ENCODE measurements around the gene CCDC33.

Gene CCDC33

DNA sequence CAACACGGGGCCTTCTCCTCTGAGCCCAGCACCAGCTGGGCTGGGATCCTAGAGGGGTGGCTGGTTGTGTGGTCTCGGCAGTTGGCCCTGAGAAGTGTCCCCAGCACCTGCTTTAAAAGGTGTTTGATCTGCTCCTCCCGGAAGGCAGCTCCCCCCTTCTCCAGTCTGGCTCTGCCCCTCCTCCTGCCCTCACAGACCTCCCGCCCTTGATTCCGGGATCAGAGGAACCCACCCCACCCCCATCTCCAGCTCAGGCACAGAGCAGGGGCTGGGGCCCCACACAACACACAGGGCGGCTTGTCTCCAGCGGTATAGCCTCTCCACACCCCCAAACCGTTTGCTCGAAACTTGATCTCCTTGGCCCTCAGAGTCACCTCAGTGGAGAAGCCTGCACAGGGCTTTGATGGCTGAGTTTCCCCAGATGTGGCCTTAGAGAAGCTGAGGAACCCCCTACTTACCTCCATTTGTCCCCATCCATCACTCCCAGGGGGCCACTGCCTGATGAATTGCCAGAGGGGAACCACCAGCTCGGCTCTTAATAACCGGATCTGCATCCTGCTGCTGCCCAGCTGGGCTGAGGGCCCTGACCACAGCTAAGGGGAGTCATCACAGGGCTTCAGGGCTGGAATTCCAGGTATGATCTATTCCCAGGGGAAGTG is 27.1 kb upstream of the CCDC33 start:
- Histone ChIP-seq H3K36me3 (no peaks in the 10 kb centered on the region), H3K9me3 (no peaks in the 10 kb centered on the region), H4K20me1 (no peaks in the 10 kb centered on the region), H3K27ac (no peak overlapping the region), H3K9ac (no peak overlapping the region), H3K27me3 (no peaks in the 10 kb centered on the region), H3K4me1 (peaks cover 42% of the 10 kb centered on the region), H3K4me3 (no peak overlapping the region), H3K4me2 (no peak overlapping the region; the same call in 1 of the 2 replicates)
- no peak for TF ChIP-seq Cebpa-rat (IDR thresholded peaks at IDR 0.05)

DNA sequence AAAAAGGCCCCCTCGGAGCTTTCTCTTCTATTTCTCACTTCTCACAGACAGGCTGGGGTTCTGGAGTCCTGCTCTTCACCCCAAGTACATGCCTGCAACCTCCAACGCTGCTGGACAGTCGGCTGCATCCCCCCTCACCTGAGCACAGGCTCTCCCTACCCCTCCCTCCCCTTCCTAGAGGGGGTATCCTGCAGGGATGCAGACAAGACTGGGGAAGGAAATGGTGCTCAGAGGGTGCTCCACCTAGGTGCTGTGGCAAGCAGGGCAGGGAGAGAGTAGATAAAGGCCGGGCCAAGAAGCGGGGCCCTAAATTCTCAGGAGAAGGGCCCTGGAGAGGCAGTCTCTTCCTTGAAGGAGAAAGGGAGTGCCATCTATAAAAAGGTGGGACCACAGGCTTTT is 26.6 kb upstream of the CCDC33 start:
- H3K4me3 ChIP-seq: no peak overlapping the region
- no peaks in the 10 kb centered on the region for H3K9me3 ChIP-seq
- no peaks in the 10 kb centered on the region for H3K36me3 ChIP-seq
- no peak for TF ChIP-seq Cebpa-rat (IDR thresholded peaks at IDR 0.05)
- no peak overlapping the region for H3K27ac ChIP-seq
- no peak overlapping the region; the same call in 1 of the 2 replicates for H3K4me2 ChIP-seq
- H3K27me3 ChIP-seq: no peaks in the 10 kb centered on the region
- H3K9ac ChIP-seq: no peak overlapping the region
- no peaks in the 10 kb centered on the region for H4K20me1 ChIP-seq
- peaks cover 42% of the 10 kb centered on the region for H3K4me1 ChIP-seq

DNA sequence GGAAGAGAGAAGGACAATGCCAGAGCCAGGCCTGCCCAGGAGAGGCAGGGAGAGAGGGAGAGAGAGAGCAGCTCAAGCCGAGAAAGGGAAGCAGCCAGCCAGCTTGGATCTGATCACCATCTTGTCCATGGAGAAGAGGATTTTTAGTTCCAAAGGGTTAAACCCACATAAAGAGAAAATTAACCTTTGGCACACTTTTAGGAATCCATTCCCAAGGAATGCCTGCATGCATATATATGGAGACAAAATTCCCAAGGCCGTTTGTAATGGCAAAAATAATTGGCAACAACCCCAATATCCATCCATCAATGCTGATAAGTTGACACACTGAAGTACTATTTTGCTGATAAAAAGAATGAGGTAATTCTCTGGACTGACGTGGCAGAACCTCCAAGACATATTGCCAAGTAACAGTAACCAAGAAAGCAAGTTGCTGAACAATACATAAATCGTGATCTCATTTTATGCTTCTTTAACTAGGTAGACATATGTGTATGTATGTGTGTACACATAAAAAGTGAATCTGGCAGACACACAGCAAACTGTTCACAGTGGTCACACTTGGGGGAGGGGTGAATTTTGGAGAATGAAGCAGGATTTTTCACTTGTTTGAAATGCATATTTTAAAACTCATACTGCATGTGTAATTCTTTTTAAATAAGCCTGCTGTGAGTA is 26.0 kb upstream of the CCDC33 start:
- Histone ChIP-seq H3K4me2 (no peak overlapping the region), H3K36me3 (no peaks in the 10 kb centered on the region), H4K20me1 (no peaks in the 10 kb centered on the region), H3K9ac (no peak overlapping the region), H3K4me1 (peaks cover 41% of the 10 kb centered on the region), H3K27ac (no peak overlapping the region), H3K4me3 (no peak overlapping the region), H3K9me3 (no peaks in the 10 kb centered on the region), H3K27me3 (no peaks in the 10 kb centered on the region)
- TF ChIP-seq Cebpa-rat (IDR thresholded peaks at IDR 0.05): no peak

DNA sequence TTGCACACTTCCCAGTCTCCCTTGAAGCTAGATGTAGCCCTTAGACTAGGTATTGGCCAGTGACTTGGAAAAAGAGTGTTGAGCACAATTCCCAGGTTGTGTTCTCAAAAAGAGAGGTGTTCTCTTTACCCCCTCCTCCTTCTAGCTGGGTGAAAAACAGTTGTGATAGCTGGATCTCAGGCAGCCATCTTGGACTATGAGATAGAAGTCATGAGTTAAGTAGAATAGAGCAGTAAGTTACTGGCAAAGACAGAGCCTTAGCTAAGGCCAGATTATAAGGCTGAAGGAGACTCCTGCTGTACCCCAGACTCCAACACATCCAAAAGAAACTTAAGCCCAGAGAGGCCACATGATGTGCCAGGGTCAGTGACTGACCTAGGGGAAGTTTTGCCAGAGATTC is 25.4 kb upstream of the CCDC33 start:
- no peaks in the 10 kb centered on the region for H3K27me3 ChIP-seq
- no peak overlapping the region for H3K9ac ChIP-seq
- no peak overlapping the region for H3K4me3 ChIP-seq
- no peak for TF ChIP-seq Cebpa-rat (IDR thresholded peaks at IDR 0.05)
- no peak overlapping the region for H3K27ac ChIP-seq
- no peaks in the 10 kb centered on the region for H3K36me3 ChIP-seq
- no peak overlapping the region for H3K4me2 ChIP-seq
- H3K9me3 ChIP-seq: no peaks in the 10 kb centered on the region
- no peaks in the 10 kb centered on the region for H4K20me1 ChIP-seq
- H3K4me1 ChIP-seq: peaks cover 35% of the 10 kb centered on the region

GRCh38 chr15:74211656-74212055 is 24.5 kb upstream of the CCDC33 start:
- Histone ChIP-seq H3K27me3 (no peaks in the 10 kb centered on the region), H3K36me3 (no peaks in the 10 kb centered on the region), H3K4me1 (peaks cover 34% of the 10 kb centered on the region), H3K27ac (no peak overlapping the region), H3K4me3 (no peak overlapping the region), H3K9me3 (no peaks in the 10 kb centered on the region), H3K4me2 (no peak overlapping the region), H3K9ac (no peak overlapping the region), H4K20me1 (no peaks in the 10 kb centered on the region)
- no peak for TF ChIP-seq Cebpa-rat (IDR thresholded peaks at IDR 0.05)

DNA sequence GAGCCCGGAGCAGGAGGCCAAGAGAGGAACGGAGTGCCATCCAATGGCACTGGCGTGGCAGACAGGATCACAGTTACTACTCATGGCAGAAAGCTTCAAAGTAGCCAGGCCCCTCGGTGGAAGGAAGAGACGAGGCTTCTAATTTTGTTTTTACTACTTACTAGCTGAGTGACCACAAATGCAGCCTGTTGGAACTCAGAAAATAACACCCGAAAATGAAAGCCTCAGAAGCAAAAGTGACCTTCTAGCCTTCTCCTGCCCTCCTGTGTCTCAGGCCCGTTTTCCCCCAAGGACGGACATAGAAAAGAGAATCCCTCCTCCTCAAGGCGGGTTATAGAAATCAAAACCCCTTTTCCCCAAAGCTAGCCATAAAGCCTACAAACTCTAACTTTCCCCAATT is 23.6 kb upstream of the CCDC33 start:
- Histone ChIP-seq H3K4me1 (peaks cover 34% of the 10 kb centered on the region), H3K4me3 (no peak overlapping the region), H3K27ac (no peak overlapping the region), H3K36me3 (no peaks in the 10 kb centered on the region), H3K27me3 (no peaks in the 10 kb centered on the region), H3K4me2 (0 out of 2 replicates have a peak overlapping the region, but pooled peaks have one; percentile 11), H4K20me1 (no peaks in the 10 kb centered on the region), H3K9me3 (no peaks in the 10 kb centered on the region), H3K9ac (no peak overlapping the region)
- no peak for TF ChIP-seq Cebpa-rat (IDR thresholded peaks at IDR 0.05)

DNA sequence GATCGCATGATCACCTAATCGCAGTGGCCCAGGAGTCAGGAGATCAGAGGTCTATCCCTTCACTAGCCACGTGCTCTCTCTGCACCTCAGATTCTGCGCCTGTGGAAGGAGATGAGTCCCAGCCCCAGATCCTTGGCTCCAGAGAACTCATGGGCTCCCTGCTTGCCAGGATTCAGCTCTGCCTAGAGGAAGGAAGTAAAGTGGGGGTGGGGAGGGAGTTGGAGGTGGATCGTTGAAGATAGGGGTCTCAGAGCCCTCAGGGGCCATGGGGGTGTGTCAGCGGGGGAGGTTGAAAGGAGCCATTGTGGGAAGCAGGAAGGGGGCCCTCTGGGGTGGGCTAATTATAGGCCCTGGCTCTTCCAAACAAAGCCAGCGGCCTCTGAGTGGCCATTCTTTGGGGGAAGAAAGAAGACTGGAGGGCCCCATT is 22.3 kb upstream of the CCDC33 start:
- no peaks in the 10 kb centered on the region for H3K27me3 ChIP-seq
- peak overlapping the region; percentile 16; the same call in 1 of the 2 replicates for H3K27ac ChIP-seq
- H4K20me1 ChIP-seq: no peaks in the 10 kb centered on the region
- no peak overlapping the region for H3K9ac ChIP-seq
- H3K36me3 ChIP-seq: no peaks in the 10 kb centered on the region
- no peak for TF ChIP-seq Cebpa-rat (IDR thresholded peaks at IDR 0.05)
- no peaks in the 10 kb centered on the region for H3K9me3 ChIP-seq
- H3K4me1 ChIP-seq: peaks cover 34% of the 10 kb centered on the region
- H3K4me3 ChIP-seq: no peak overlapping the region
- H3K4me2 ChIP-seq: peak overlapping the region; percentile 73

- H3K4me2 ChIP-seq: peak overlapping the region; percentile 73
- H3K27me3 ChIP-seq: no peaks in the 10 kb centered on the region
- H3K27ac ChIP-seq: peak overlapping the region; percentile 16; the same call in 1 of the 2 replicates
- no peaks in the 10 kb centered on the region for H4K20me1 ChIP-seq
- H3K4me3 ChIP-seq: no peak overlapping the region
- no peak for TF ChIP-seq Cebpa-rat (IDR thresholded peaks at IDR 0.05)
- no peak overlapping the region for H3K9ac ChIP-seq
- H3K4me1 ChIP-seq: peaks cover 28% of the 10 kb centered on the region
- H3K36me3 ChIP-seq: no peaks in the 10 kb centered on the region
- H3K9me3 ChIP-seq: no peaks in the 10 kb centered on the region
These were observed 21.7 kb upstream of the CCDC33 start for GRCh38 chr15:74214324-74215021.

GRCh38 chr15:74215958-74216357 is 20.2 kb upstream of the CCDC33 start:
- H3K27me3 ChIP-seq: no peaks in the 10 kb centered on the region
- no peak overlapping the region for H3K4me3 ChIP-seq
- no peak for TF ChIP-seq Cebpa-rat (IDR thresholded peaks at IDR 0.05)
- H3K4me1 ChIP-seq: peaks cover 28% of the 10 kb centered on the region
- no peak overlapping the region for H3K9ac ChIP-seq
- no peak overlapping the region for H3K4me2 ChIP-seq
- H3K36me3 ChIP-seq: no peaks in the 10 kb centered on the region
- no peaks in the 10 kb centered on the region for H3K9me3 ChIP-seq
- H4K20me1 ChIP-seq: no peaks in the 10 kb centered on the region
- no peak overlapping the region for H3K27ac ChIP-seq

DNA sequence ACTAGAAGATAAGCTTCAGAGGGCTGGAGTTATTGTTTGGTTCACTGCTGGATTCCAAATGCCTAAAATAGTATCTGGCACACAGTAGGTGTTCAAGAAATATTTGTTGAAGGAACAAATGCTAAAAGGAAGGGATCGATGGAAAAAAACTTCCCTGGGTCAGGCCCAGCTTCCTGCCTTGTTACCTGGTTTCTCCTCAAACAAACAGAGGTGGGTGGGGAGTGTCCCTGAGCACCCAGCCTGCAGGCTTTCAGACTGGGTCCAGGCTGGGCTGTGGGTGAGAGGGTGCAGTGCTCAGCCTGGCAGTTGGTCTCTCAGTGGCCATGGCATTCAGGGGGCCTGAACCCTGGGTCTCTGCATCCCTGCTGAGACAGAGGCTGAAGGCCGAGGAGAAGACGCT is 19.2 kb upstream of the CCDC33 start:
- no peak overlapping the region for H3K4me3 ChIP-seq
- no peaks in the 10 kb centered on the region for H4K20me1 ChIP-seq
- H3K4me2 ChIP-seq: no peak overlapping the region
- peaks cover 3% of the 10 kb centered on the region; the same call in 1 of the 2 replicates for H3K27me3 ChIP-seq
- TF ChIP-seq Cebpa-rat (IDR thresholded peaks at IDR 0.05): no peak
- H3K9me3 ChIP-seq: no peaks in the 10 kb centered on the region
- peaks cover 28% of the 10 kb centered on the region for H3K4me1 ChIP-seq
- no peak overlapping the region for H3K27ac ChIP-seq
- H3K9ac ChIP-seq: no peak overlapping the region
- H3K36me3 ChIP-seq: no peaks in the 10 kb centered on the region

All from BLaER1 (cell line).